GM12801 (cell line): Measurements from ENCODE around the gene CDON.

Experiments used
- TF ChIP-seq, protein P1 (sequence below): IDR thresholded peaks from one replicate; pipeline ENCODE4 v1.5.1; 2011; ENCODE audit warnings: control low read depth; ENCODE audit not compliant: insufficient read length; ENCODE audit errors: extremely low read depth

The CDON gene

DNA sequence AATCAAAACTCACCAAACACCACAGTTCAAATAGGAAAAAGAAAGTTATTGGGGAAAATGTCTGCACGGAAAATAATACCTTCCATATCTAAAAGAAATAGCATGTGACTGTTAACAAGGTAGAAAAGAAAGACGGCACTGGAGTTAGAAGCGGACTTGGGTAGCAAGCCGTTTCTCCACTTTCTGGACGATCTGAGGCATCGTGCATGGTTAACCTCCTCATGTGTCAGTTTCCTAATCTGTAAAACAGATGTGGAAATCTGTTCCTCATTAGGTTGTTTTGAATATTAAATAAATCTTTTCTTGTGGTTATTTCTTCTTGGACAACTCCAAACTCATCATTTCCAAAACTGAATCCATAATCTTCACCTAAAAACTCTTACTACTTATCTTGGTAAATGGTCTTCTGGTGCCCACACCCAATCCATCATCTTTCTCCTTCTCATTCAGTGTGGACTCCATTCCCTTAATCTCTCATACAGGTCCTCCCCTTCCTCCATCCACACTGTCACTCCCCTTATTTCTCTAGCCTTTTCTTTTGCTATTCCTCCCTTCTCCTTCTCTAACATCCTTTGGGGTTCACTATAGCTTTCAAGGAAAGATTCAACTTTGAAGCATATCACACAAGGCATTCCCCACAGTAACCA is 63.3 kb downstream of the CDON start:
- TF ChIP-seq, protein P1, sequence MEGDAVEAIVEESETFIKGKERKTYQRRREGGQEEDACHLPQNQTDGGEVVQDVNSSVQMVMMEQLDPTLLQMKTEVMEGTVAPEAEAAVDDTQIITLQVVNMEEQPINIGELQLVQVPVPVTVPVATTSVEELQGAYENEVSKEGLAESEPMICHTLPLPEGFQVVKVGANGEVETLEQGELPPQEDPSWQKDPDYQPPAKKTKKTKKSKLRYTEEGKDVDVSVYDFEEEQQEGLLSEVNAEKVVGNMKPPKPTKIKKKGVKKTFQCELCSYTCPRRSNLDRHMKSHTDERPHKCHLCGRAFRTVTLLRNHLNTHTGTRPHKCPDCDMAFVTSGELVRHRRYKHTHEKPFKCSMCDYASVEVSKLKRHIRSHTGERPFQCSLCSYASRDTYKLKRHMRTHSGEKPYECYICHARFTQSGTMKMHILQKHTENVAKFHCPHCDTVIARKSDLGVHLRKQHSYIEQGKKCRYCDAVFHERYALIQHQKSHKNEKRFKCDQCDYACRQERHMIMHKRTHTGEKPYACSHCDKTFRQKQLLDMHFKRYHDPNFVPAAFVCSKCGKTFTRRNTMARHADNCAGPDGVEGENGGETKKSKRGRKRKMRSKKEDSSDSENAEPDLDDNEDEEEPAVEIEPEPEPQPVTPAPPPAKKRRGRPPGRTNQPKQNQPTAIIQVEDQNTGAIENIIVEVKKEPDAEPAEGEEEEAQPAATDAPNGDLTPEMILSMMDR = no peak

DNA sequence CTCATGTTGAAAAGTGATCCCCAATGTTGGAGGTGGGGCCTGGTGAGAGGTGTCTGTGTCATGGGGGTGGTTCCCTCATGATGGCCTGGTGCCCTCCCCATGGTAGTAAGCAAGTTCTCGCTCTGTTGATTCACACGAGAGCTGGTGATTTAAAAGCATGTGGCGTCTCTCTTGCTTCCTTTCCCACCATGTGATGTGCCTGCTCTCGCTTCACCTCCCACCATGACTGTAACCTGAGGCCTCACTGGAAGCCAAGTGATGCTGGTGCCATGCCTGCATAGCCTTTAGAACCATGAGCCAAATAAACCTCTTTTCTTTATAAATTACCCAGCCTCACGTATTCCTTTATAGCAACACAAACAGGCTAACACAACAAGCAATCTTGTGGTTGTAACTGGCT is 64.4 kb downstream of the CDON start:
- TF ChIP-seq, protein P1 = no peak

DNA sequence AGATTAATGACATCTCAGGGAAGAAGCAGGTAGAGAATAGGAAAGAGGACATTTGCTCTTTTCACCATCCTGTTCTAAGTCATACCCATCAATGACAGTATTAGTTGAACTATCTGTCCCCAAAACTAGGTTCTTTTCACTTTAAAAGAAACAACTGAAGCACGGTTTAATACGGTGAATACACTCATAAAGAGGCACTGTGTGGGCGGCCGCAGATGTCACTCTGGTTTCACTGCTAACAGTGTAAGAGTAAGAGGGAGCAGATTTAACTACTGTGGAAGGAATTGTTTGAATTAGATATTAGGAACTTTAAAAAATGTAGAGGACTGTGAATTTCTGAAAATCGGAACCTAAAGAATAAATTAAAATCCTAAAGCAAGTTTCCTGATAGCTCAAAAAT is 67.4 kb downstream of the CDON start:
- TF ChIP-seq, protein P1 = no peak

DNA sequence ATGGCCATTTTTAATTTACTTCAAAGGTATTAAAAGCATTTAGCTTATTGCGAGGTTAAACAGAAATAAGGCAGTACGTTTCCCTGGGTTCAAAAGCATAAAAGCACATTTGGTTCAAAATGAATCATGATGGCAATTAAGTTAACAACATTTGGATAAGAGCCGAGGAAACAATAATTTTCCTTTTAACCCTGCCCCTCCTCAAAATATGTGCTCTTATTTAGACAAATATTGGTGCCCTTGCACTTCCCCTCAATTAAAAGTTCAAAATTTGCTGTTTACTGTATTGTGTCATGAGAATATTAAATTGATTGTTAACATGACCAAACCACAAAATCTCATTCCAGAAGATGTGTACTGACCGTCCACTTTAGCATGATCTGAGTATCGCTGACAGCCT is 68.2 kb downstream of the CDON start:
- TF ChIP-seq, protein P1 = no peak

DNA sequence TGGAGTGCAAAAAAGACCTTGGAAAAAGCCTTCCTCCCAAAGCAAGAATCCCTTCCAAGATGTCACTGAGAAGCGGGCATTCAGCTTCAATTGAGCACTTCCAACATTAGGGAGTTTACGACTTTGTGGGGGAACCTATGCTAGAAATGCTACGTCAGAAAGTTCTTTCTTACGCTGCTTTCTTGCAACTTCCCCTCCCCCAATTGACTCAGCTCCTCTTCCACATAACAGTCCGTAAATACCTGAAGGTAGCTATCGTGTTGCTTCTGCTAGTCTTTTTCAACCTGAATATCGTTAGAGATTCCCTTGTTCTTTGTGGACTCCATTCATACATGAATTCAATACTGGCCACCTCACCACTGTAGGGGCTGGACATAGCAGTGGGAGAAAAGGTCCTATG is 69.8 kb downstream of the CDON start:
- TF ChIP-seq, protein P1 = no peak

DNA sequence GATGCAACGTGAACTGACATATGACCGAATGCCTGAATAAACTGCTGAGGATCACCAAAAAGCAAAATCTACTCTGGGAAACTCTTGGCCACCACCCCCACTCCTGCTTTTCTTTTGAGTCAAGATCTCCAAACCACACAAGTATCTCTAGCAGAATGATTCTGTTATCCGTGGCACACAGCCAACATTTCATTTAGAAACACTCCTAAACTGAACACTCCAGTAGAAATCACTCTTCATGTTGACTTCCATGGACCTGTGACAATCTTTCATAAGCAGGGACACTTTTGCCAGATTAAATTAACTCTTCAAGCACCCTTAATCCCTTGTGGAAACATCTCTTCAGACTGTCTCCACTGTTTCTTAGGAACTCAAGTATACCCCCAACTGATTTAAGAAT is 72.4 kb downstream of the CDON start:
- TF ChIP-seq, protein P1 = no peak

DNA sequence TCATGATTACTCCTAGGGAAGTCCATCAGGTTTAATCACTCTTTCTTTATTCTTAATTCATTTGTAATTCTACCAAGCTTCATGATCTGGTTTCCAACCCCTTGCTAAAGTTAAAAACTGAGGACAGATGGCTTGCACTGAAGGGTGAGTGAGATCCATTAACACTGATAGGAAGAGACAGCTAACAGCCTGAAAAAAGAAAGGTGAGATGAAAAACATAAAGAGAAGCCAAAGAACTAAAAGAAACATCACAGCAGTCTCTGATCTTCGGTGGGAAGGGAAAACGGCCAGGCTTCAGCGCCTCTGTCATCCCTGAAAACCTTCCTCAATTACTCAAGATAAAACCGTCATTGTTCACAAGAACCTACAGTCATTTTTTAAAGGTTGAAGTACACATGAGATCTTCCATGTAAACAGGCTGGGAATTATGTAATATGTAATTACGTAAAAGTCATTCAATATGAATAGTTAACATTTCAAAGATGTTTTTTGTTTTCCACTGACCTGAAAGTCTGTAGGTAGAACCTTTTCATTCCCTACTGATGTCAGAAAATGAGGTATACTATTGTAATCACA is 75.5 kb downstream of the CDON start:
- TF ChIP-seq, protein P1 = no peak
